NCI-H69 (cell line): ENCODE results near the gene GOT2.
"Not testable (repeated sequence)": the region's sequence is repeated elsewhere in the genome, so short reads cannot be mapped to it uniquely, and the experiment has no call there.

Experiments
- DNase-seq: peaks from one replicate; lab custom pipeline; 2025; lab: John Stamatoyannopoulos, UW

The GOT2 gene

GRCh38 chr16:58717994-58718393, 16.1 kb downstream of the GOT2 start:
- DNase-seq: no peak

GRCh38 chr16:58716468-58716867, 17.6 kb downstream of the GOT2 start:
- no peak for DNase-seq

GRCh38 chr16:58713742-58714141, 20.4 kb downstream of the GOT2 start:
- no peak for DNase-seq

GRCh38 chr16:58709333-58709732, 24.8 kb downstream of the GOT2 start:
- DNase-seq: no peak

GRCh38 chr16:58699151-58699550, 35.0 kb downstream of the GOT2 start:
- no peak for DNase-seq

GRCh38 chr16:58695368-58695767, 38.7 kb downstream of the GOT2 start:
- no peak for DNase-seq

- no peak for DNase-seq
Observed at GRCh38 chr16:58692450-58692849, 41.7 kb downstream of the GOT2 start.

GRCh38 chr16:58686985-58687706, 47.0 kb downstream of the GOT2 start:
- not testable (repeated sequence) for DNase-seq

GRCh38 chr16:58685084-58685449, 49.0 kb downstream of the GOT2 start:
- DNase-seq: no peak

- DNase-seq: peak; percentile 77
Observed at GRCh38 chr16:58684354-58685083, 49.6 kb downstream of the GOT2 start, which contains the start of gene SLC38A7. SLC38A7 (minus strand) TSS chr16:58684770; CDS start chr16:58680126, 4,644 bp downstream.

GRCh38 chr16:58684001-58684353, 50.1 kb downstream of the GOT2 start:
- DNase-seq: no peak

GRCh38 chr16:58679763-58680162, 54.4 kb downstream of the GOT2 start:
- no peak for DNase-seq

- no peak for DNase-seq
Observed at GRCh38 chr16:58678716-58679115, 55.4 kb downstream of the GOT2 start.

GRCh38 chr16:58678269-58678668, 55.8 kb downstream of the GOT2 start:
- DNase-seq: no peak

GRCh38 chr16:58670946-58671583, 63.1 kb downstream of the GOT2 start:
- DNase-seq: no peak

- no peak for DNase-seq
Observed at GRCh38 chr16:58670177-58670576, 63.9 kb downstream of the GOT2 start.

GRCh38 chr16:58665200-58665599, 68.9 kb downstream of the GOT2 start:
- no peak for DNase-seq

- DNase-seq: peak; percentile 72
Observed at GRCh38 chr16:58661199-58661830, 72.8 kb downstream of the GOT2 start.

GRCh38 chr16:58659911-58660310, 74.2 kb downstream of the GOT2 start:
- not testable (repeated sequence) for DNase-seq

- DNase-seq: no peak
Observed at GRCh38 chr16:58658796-58659211, 75.3 kb downstream of the GOT2 start.
